GM19238 (cell line): ENCODE data around the gene ANKZF1.
"Not testable (repeated sequence)": the region's sequence is repeated elsewhere in the genome, so short reads cannot be mapped to it uniquely, and the experiment has no call there.

ENCODE experiments used
- DNase-seq: peaks from one replicate; pipeline ENCODE4 v3.0.0; 2011; ENCODE audit warnings: low spot score; ENCODE audit not compliant: insufficient read length

ANKZF1 gene, protein sequence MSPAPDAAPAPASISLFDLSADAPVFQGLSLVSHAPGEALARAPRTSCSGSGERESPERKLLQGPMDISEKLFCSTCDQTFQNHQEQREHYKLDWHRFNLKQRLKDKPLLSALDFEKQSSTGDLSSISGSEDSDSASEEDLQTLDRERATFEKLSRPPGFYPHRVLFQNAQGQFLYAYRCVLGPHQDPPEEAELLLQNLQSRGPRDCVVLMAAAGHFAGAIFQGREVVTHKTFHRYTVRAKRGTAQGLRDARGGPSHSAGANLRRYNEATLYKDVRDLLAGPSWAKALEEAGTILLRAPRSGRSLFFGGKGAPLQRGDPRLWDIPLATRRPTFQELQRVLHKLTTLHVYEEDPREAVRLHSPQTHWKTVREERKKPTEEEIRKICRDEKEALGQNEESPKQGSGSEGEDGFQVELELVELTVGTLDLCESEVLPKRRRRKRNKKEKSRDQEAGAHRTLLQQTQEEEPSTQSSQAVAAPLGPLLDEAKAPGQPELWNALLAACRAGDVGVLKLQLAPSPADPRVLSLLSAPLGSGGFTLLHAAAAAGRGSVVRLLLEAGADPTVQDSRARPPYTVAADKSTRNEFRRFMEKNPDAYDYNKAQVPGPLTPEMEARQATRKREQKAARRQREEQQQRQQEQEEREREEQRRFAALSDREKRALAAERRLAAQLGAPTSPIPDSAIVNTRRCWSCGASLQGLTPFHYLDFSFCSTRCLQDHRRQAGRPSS

GRCh38 chr2:219229305-219230058 lies at the start of gene ANKZF1, which contains the start of gene ATG9A:
ANKZF1 (plus strand) TSS chr2:219229806; CDS start chr2:219230258, 452 bp downstream.
ATG9A (minus strand) TSS chr2:219229636; CDS start chr2:219228024, 1,612 bp downstream.
- peak; percentile 100 for DNase-seq

- DNase-seq, result no peak
These were observed 48.6 kb upstream of the ANKZF1 start for GRCh38 chr2:219180961-219181360.

GRCh38 chr2:219181531-219181930 lies 48.1 kb upstream of the ANKZF1 start:
- DNase-seq, result no peak

- no peak for DNase-seq
These were observed 47.1 kb upstream of the ANKZF1 start for GRCh38 chr2:219182331-219183150.

GRCh38 chr2:219183151-219183772 lies 46.3 kb upstream of the ANKZF1 start:
- no peak for DNase-seq

- no peak for DNase-seq
These were observed 45.5 kb upstream of the ANKZF1 start for GRCh38 chr2:219184121-219184520.

DNA sequence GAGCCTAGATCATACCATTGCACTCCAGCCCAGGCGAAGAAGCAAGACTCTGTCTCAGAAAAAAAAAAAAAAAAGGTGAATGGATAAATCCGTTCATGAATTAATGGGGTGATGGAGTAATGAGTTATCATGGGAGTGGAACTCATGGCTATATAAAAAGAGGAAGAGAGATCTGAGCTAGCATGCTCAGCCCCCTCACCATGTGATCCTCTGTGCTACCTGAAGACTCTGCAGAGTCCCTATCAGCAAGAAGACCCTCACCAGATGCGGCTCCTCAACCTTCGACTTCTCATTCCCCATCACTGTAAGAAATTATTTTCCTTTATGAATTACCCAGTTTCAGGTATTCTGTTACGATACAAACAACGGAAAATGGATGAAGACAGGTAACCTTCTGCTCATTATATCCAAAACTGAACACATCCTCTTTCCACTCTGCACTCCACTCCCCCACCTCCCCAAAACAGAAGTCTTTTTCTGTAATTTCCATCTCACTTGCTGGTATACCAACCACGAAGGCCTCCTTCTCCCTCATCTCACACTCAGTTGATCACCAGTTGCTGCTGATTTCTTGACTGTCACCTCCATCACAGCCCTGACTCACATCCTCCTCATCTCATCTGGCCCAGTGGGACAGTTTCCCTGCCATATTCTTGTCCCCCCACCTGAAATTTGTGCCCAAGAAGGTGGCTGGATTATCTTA lies 42.7 kb upstream of the ANKZF1 start:
- no peak for DNase-seq

GRCh38 chr2:219197388-219197787 lies 32.2 kb upstream of the ANKZF1 start:
- DNase-seq, result no peak

DNA sequence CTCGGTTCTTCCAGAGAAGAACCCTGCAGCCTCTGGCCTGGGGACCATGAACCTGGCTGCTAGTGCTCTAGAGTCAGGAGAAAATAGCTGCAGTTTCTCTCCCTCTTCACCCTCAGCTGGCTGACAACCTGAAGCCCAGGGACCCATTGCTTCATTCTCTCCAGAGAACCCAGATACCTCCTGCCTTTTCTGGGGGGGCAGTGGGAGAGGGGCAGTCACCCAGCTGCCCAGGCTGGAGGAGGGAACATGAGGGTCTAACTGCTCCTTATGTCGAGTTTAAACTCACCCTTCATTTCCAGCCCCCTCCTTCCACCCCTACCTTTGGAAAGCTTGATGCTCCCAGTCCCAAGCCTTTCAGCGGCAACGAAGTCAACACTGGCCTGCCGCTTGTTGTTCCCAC lies 30.6 kb upstream of the ANKZF1 start:
- DNase-seq, result no peak

GRCh38 chr2:219199470-219200211 lies 30.0 kb upstream of the ANKZF1 start:
- no peak for DNase-seq

DNA sequence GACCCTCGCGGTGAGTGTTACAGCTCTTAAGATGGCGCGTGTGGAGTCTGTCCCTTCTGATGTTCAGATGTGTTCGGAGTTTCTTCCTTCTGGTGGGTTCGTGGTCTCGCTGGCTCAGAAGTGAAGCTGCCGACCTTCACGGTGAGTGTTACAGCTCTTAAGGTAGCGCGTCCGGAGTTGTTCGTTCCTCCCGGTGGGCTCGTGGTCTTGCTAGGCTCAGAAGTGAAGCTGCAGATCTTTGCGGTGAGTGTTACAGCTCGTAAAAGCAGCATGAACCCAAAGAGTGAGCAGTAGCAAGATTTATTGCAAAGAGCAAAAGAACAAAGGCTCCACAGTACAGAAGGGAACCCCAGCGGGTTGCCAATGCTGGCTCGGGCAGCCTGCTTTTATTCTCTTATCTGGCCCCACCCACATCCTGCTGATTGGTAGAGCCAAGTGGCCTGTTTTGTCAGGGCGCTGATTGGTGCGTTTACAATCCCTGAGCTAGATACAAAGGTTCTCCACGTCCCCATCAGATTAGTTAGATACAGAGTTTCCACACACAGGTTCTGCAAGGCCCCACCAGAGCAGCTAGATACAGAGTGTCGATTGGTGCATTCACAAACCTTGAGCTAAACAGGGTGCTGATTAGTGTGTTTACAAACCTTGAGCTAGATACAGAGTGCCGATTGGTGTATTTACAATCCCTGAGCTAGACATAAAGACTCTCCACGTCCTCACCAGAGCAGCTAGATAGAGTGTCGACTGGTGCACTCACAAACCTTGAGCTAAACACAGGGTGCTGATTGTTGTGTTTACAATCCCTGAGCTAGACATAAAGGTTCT lies 28.9 kb upstream of the ANKZF1 start:
- not testable (repeated sequence) for DNase-seq

GRCh38 chr2:219201331-219201730 lies 28.3 kb upstream of the ANKZF1 start:
- DNase-seq, result not testable (repeated sequence)

- DNase-seq, result no peak
These were observed 25.0 kb upstream of the ANKZF1 start for GRCh38 chr2:219204425-219205164.

GRCh38 chr2:219205165-219205538 lies 24.5 kb upstream of the ANKZF1 start:
- DNase-seq, result no peak

DNA sequence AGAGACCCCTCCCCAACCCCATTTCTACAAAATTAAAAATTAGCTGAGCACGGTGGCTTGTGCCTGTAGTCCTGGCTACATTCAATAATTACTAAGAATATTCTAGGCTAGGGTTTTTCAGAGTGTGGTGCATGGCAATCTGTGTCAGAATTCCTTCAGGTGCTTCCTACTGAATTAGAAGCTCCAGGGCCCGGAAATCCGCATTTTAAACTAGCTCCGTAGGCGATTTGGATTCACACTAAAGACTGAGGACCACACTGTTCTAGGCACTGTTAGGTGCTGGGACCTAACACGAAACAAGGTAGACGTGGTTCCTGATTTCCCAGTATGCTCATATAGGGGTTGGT lies 23.7 kb upstream of the ANKZF1 start:
- no peak for DNase-seq

- DNase-seq, result peak; percentile 98
These were observed 23.1 kb upstream of the ANKZF1 start, which contains the start of gene ZFAND2B for GRCh38 chr2:219206328-219207133. ZFAND2B (plus strand) TSS chr2:219206782; CDS start chr2:219206988, 206 bp downstream.
